Measurements from ENCODE around the gene KCTD20.

DNA sequence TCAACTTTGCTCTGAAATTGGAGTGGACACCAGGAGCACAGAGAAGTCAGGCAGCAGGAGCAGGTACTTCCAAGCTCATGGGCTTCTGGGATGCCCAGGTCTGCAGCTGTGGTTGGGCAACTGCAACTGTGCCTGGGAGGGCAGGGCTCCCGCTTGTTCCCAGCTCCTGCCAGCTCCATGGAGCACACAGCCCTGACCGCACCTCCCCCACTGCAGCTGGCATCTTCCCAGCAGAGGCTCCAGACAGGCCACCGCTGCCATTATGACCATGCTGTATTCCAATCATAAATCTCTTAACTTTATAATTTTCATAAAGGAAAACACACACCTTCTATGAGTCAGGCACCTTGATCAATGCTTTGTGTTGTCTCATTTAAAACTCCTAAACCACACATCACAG, 67.6 kb downstream of the KCTD20 start:
- TF ChIP-seq, protein P1, sequence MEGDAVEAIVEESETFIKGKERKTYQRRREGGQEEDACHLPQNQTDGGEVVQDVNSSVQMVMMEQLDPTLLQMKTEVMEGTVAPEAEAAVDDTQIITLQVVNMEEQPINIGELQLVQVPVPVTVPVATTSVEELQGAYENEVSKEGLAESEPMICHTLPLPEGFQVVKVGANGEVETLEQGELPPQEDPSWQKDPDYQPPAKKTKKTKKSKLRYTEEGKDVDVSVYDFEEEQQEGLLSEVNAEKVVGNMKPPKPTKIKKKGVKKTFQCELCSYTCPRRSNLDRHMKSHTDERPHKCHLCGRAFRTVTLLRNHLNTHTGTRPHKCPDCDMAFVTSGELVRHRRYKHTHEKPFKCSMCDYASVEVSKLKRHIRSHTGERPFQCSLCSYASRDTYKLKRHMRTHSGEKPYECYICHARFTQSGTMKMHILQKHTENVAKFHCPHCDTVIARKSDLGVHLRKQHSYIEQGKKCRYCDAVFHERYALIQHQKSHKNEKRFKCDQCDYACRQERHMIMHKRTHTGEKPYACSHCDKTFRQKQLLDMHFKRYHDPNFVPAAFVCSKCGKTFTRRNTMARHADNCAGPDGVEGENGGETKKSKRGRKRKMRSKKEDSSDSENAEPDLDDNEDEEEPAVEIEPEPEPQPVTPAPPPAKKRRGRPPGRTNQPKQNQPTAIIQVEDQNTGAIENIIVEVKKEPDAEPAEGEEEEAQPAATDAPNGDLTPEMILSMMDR (IDR thresholded peaks at IDR 0.05; ENCODE audit: low read depth, low read length): no peak
- no peak for TF ChIP-seq EZH2phosphoT487 (IDR thresholded peaks at IDR 0.05; ENCODE audit: low read depth)

Data from OCI-LY3 (cell line).